Endometrium (tissue), 2 donors: ENCODE data around the gene TGIF2.
"Not testable (repeated sequence)": the region's sequence is repeated elsewhere in the genome, so short reads cannot be mapped to it uniquely, and the experiment has no call there.

ENCODE experiments used
- FAIRE-seq: peaks from 2 replicates; lab custom pipeline; 2012; peaks lifted over from hg19 to GRCh38; lab: Jason Lieb, UNC
- donor health status: control.
- donor health status: control.

TGIF2 gene

GRCh38 chr20:36547186-36548005 is 26.0 kb upstream of the TGIF2 start:
- FAIRE-seq: no peak

GRCh38 chr20:36548006-36548315 is 25.4 kb upstream of the TGIF2 start:
- FAIRE-seq: no peak

- no peak for FAIRE-seq
Measured at GRCh38 chr20:36548704-36549627, 24.4 kb upstream of the TGIF2 start.

- FAIRE-seq: no peak
Measured at GRCh38 chr20:36549628-36549941, 23.8 kb upstream of the TGIF2 start.

GRCh38 chr20:36549942-36550789 is 23.2 kb upstream of the TGIF2 start:
- FAIRE-seq: no peak

GRCh38 chr20:36550790-36551299 is 22.6 kb upstream of the TGIF2 start:
- no peak for FAIRE-seq

- FAIRE-seq: no peak
Measured at GRCh38 chr20:36555248-36555647, 18.1 kb upstream of the TGIF2 start.

- FAIRE-seq: no peak
Measured at GRCh38 chr20:36562724-36563123, 10.7 kb upstream of the TGIF2 start.

- no peak for FAIRE-seq
Measured at GRCh38 chr20:36563374-36563773, 10.0 kb upstream of the TGIF2 start.

- FAIRE-seq: not testable (repeated sequence)
Measured at GRCh38 chr20:36564078-36564725, 9.2 kb upstream of the TGIF2 start.

GRCh38 chr20:36564726-36565121 is 8.7 kb upstream of the TGIF2 start:
- not testable (repeated sequence) for FAIRE-seq

GRCh38 chr20:36565520-36565919 is 7.9 kb upstream of the TGIF2 start:
- FAIRE-seq: no peak

GRCh38 chr20:36569847-36570429 is 3.5 kb upstream of the TGIF2 start:
- FAIRE-seq: no peak

- no peak for FAIRE-seq
Measured at GRCh38 chr20:36571564-36572504, 1.6 kb upstream of the TGIF2 start.

- no peak for FAIRE-seq
Measured at GRCh38 chr20:36572701-36573102, 695 bp upstream of the TGIF2 start.

GRCh38 chr20:36573798-36574365 is 485 bp downstream of the TGIF2 start:
- FAIRE-seq: no peak

GRCh38 chr20:36574366-36575135 is 1.2 kb downstream of the TGIF2 start:
- no peak for FAIRE-seq

GRCh38 chr20:36576081-36576445 is 2.7 kb downstream of the TGIF2 start:
- no peak for FAIRE-seq

GRCh38 chr20:36578356-36579041 is 5.1 kb downstream of the TGIF2 start:
- FAIRE-seq: no peak
